Loucy (cell line): ENCODE data around the gene BGN.

Source experiments
- EZH2phosphoT487 ChIP-seq: fragments of 200-600 bp; IDR thresholded peaks from 2 replicates; pipeline ENCODE4 v1.6.1; 2018; ENCODE audit warnings: antibody characterized with exemption, mild to moderate bottlenecking, moderate library complexity, borderline replicate concordance
- TF ChIP-seq, protein P1 (sequence below): fragments of 200-600 bp; sonication (generic); conservative IDR thresholded peaks from 2 replicates; pipeline ENCODE4 v1.5.1; 2014; ENCODE audit warnings: mild to moderate bottlenecking, antibody characterized with exemption, low read length

DNA sequence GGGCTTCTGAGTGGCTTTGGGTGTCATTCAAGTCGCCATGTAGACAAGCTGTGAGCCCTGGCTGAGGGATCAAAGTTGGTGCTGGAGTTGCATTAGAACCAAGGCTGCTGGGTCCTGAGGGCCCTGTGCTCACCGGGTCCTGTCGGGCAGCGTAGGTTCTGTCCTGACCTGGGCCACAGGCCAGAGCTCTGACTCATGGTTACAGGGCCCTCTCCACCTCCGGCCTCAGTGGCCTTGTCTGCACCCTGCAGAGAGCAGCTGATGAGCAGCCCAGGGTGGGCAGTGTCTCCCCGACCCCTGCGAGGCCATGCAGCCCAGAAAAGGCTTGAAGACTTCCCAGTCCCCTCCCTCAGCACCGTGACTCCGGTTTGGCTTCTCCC, 45.2 kb downstream of the BGN start:
- TF ChIP-seq, protein P1, sequence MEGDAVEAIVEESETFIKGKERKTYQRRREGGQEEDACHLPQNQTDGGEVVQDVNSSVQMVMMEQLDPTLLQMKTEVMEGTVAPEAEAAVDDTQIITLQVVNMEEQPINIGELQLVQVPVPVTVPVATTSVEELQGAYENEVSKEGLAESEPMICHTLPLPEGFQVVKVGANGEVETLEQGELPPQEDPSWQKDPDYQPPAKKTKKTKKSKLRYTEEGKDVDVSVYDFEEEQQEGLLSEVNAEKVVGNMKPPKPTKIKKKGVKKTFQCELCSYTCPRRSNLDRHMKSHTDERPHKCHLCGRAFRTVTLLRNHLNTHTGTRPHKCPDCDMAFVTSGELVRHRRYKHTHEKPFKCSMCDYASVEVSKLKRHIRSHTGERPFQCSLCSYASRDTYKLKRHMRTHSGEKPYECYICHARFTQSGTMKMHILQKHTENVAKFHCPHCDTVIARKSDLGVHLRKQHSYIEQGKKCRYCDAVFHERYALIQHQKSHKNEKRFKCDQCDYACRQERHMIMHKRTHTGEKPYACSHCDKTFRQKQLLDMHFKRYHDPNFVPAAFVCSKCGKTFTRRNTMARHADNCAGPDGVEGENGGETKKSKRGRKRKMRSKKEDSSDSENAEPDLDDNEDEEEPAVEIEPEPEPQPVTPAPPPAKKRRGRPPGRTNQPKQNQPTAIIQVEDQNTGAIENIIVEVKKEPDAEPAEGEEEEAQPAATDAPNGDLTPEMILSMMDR: no peak
- TF ChIP-seq EZH2phosphoT487: no peak
